ENCODE data around the gene PTGIS. TPM values are rescaled to one million over a fixed set of nuclear protein-coding genes. Genes with fewer than 3 reads are reported as not detected.

The PTGIS gene
- total RNA-seq, 2 donors from 2014 or later: 14.1 to 20.9 TPM

- Histone ChIP-seq H3K4me1 (ENCODE audit: control insufficient read depth, insufficient read depth, low read length) (no peaks in the 10 kb centered on the region), H3K9ac (ENCODE audit: extremely low read depth, low read length, poor library complexity, severe bottlenecking) (no peak overlapping the region), H3K27me3 (ENCODE audit: control insufficient read depth, insufficient read depth, low read length, poor library complexity, severe bottlenecking) (no peaks in the 10 kb centered on the region), H3K9me3 (ENCODE audit: control insufficient read depth, low read length) (peaks cover 7% of the 10 kb centered on the region), H3K36me3 (ENCODE audit: control insufficient read depth, insufficient read depth, low read length) (no peaks in the 10 kb centered on the region), H3K27ac (ENCODE audit: low read depth, low read length) (no peak overlapping the region), H3K4me3 (ENCODE audit: low read length) (no peak overlapping the region)
- Mint-ChIP-seq H3K4me3 (no peak overlapping the region), H3K4me1 (no peaks in the 10 kb centered on the region), H3K9me3 (peaks cover 12% of the 10 kb centered on the region), H3K36me3 (ENCODE audit: low read depth) (peaks cover 38% of the 10 kb centered on the region), H3K27me3 (ENCODE audit: insufficient read depth) (no peaks in the 10 kb centered on the region), H3K27ac (no peak overlapping the region)
- DNase-seq: no peak
- 92 to 98% methylated on average over 11 to 15 of the region's 15 CpGs for WGBS, 2 experiments (ENCODE audit: insufficient coverage in 1 of 2, insufficient read length in 1 of 2)
- no peak for TF ChIP-seq CTCF (conservative IDR thresholded peaks at IDR 0.05)
These were observed 27.1 kb downstream of the PTGIS start for GRCh38 chr20:49540687-49541435.

- no peaks in the 10 kb centered on the region for H3K4me1 ChIP-seq (ENCODE audit: control insufficient read depth, insufficient read depth, low read length)
- DNase-seq: no peak
- H3K27me3 ChIP-seq (ENCODE audit: control insufficient read depth, insufficient read depth, low read length, poor library complexity, severe bottlenecking): no peaks in the 10 kb centered on the region
- no peak overlapping the region for H3K9ac ChIP-seq (ENCODE audit: extremely low read depth, low read length, poor library complexity, severe bottlenecking)
- Mint-ChIP-seq H3K27ac (no peak overlapping the region), H3K9me3 (peaks cover 8% of the 10 kb centered on the region), H3K4me3 (no peak overlapping the region), H3K36me3 (ENCODE audit: low read depth) (peaks cover 31% of the 10 kb centered on the region), H3K4me1 (no peaks in the 10 kb centered on the region), H3K27me3 (ENCODE audit: insufficient read depth) (no peaks in the 10 kb centered on the region)
- no peak for TF ChIP-seq CTCF (conservative IDR thresholded peaks at IDR 0.05)
- 88 to 92% methylated on average over 2 to 6 of the region's 6 CpGs for WGBS, 2 experiments (ENCODE audit: insufficient coverage in 1 of 2, insufficient read length in 1 of 2)
- H3K9me3 ChIP-seq (ENCODE audit: control insufficient read depth, low read length): peaks cover 7% of the 10 kb centered on the region
- no peak overlapping the region for H3K4me3 ChIP-seq (ENCODE audit: low read length)
- H3K36me3 ChIP-seq (ENCODE audit: control insufficient read depth, insufficient read depth, low read length): no peaks in the 10 kb centered on the region
- no peak overlapping the region for H3K27ac ChIP-seq (ENCODE audit: low read depth, low read length)
These were observed 27.7 kb downstream of the PTGIS start for GRCh38 chr20:49540232-49540620.

GRCh38 chr20:49539481-49540231, 28.3 kb downstream of the PTGIS start:
- H3K27me3 ChIP-seq (ENCODE audit: control insufficient read depth, insufficient read depth, low read length, poor library complexity, severe bottlenecking): no peaks in the 10 kb centered on the region
- Mint-ChIP-seq H3K4me3 (no peak overlapping the region), H3K27me3 (ENCODE audit: insufficient read depth) (no peaks in the 10 kb centered on the region), H3K9me3 (peaks cover 6% of the 10 kb centered on the region), H3K27ac (no peak overlapping the region), H3K36me3 (ENCODE audit: low read depth) (peaks cover 29% of the 10 kb centered on the region), H3K4me1 (no peaks in the 10 kb centered on the region)
- no peak for DNase-seq
- H3K27ac ChIP-seq (ENCODE audit: low read depth, low read length): no peak overlapping the region
- no peaks in the 10 kb centered on the region for H3K36me3 ChIP-seq (ENCODE audit: control insufficient read depth, insufficient read depth, low read length)
- H3K9me3 ChIP-seq (ENCODE audit: control insufficient read depth, low read length): peaks cover 7% of the 10 kb centered on the region
- 93 to 96% methylated on average over 18 to 21 of the region's 21 CpGs for WGBS, 2 experiments (ENCODE audit: insufficient coverage in 1 of 2, insufficient read length in 1 of 2)
- no peak overlapping the region for H3K4me3 ChIP-seq (ENCODE audit: low read length)
- TF ChIP-seq CTCF (conservative IDR thresholded peaks at IDR 0.05): no peak
- no peak overlapping the region for H3K9ac ChIP-seq (ENCODE audit: extremely low read depth, low read length, poor library complexity, severe bottlenecking)
- no peaks in the 10 kb centered on the region for H3K4me1 ChIP-seq (ENCODE audit: control insufficient read depth, insufficient read depth, low read length)

All from endodermal cell (in vitro differentiated cells).